GM10248 (cell line): Measurements from ENCODE around the gene CRTAC1.

ENCODE experiments used
- CTCF ChIA-PET: fragments of 300-600 bp; sonication (Branson Sonifier 250); formaldehyde crosslinking; extraction: SDS; loops from one replicate; lab custom pipeline; 2021; ENCODE audit warnings: antibody characterized with exemption; lab: Yijun Ruan, JAX
- POLR2A ChIA-PET: fragments of 350-650 bp; sonication (Branson Sonifier 250); formaldehyde crosslinking; extraction: SDS; loops from one replicate; lab custom pipeline; 2020; ENCODE audit warnings: antibody characterized with exemption; lab: Yijun Ruan, JAX
- DNase-seq: peaks from one replicate; pipeline ENCODE4 v3.0.0; 2012; ENCODE audit errors: extremely low spot score
- TF ChIP-seq, protein P1 (sequence below): IDR thresholded peaks from 2 replicates; pipeline ENCODE4 v1.5.1; 2012; ENCODE audit warnings: mild to moderate bottlenecking, low read depth; ENCODE audit errors: extremely low read depth, missing control alignments, control extremely low read depth

CRTAC1 gene

GRCh38 chr10:98020784-98021183 lies 9.6 kb downstream of the CRTAC1 start:
- CTCF ChIA-PET: no interaction called here
- POLR2A ChIA-PET: no interaction called here
- TF ChIP-seq, protein P1, sequence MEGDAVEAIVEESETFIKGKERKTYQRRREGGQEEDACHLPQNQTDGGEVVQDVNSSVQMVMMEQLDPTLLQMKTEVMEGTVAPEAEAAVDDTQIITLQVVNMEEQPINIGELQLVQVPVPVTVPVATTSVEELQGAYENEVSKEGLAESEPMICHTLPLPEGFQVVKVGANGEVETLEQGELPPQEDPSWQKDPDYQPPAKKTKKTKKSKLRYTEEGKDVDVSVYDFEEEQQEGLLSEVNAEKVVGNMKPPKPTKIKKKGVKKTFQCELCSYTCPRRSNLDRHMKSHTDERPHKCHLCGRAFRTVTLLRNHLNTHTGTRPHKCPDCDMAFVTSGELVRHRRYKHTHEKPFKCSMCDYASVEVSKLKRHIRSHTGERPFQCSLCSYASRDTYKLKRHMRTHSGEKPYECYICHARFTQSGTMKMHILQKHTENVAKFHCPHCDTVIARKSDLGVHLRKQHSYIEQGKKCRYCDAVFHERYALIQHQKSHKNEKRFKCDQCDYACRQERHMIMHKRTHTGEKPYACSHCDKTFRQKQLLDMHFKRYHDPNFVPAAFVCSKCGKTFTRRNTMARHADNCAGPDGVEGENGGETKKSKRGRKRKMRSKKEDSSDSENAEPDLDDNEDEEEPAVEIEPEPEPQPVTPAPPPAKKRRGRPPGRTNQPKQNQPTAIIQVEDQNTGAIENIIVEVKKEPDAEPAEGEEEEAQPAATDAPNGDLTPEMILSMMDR: no peak
- DNase-seq: no peak

- TF ChIP-seq, protein P1: no peak
- ChIA-PET POLR2A (no interaction called here), CTCF (interaction anchor here (3.3 kb wide), 1 partner anchor 8 kb away, joined by 13 read pairs; no protein-coding TSS in a partner anchor)
- DNase-seq: no peak
Measured at GRCh38 chr10:98020254-98020653, 10.2 kb downstream of the CRTAC1 start.

DNA sequence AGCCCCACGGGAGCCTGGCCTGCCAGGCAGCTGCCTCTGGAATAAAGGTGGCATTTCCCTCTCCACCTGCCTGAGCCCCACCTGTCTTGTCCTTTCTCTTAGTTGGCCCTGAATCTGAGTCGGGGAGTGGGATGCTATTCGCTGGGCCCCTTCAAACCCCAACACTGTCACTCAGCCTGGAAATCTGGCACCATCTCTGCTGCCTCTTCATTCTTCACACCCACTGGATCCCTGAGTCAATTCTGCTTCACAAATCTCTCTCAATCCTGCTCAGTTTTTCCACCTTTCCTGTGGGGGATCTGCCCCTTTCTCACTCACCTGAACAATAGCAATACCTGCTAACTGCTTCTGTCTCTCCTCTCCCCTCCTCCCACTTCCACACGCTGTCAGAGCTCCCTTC lies 10.6 kb downstream of the CRTAC1 start:
- ChIA-PET CTCF (interaction anchor here (3.3 kb wide), 1 partner anchor 8 kb away, joined by 13 read pairs; no protein-coding TSS in a partner anchor), POLR2A (no interaction called here)
- TF ChIP-seq, protein P1: no peak

DNA sequence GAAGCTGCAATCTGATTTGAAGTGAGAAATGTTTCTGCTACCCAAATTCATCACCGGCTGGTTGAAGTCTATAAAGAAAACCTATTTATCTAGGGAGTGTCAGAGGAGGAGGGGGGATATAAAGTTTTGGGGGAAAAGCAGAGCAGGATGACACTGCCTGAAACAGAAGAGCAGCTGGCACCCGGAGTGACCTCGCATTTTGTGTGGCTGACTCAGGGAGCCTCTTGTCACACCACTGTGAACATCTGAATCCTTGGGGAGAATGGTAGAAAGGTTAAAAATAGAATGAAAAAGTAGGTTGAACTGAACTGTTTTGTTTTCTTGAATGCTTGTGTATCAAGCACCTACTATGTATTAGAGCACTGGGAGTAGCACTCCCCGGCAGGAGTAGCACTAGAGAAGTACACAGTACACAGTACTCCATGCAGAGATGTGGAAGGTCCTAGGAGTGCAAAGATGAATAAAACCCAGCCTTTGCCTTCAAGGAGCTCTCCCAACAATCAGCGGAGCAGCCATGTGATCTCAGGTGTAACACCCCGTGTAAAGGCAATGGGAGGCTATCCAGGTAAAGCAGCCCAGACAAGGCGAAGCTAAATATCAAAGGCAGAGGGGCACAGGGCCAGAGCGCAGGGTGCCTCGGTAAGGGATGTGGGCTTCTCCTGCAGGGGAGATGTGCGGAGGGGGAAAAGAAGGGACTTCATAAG lies 13.5 kb downstream of the CRTAC1 start:
- no peak for DNase-seq
- POLR2A ChIA-PET: no interaction called here
- TF ChIP-seq, protein P1: no peak
- CTCF ChIA-PET: interaction anchor here (0.9 to 3.3 kb wide), 3 partner anchors 11 to 29 kb away, joined by 3 to 13 read pairs (median 6); no protein-coding TSS in a partner anchor

More for the DNA sequence above, 10.6 kb downstream of the CRTAC1 start:
- DNase-seq: no peak

- ChIA-PET POLR2A (no interaction called here), CTCF (interaction anchor here (1.9 to 2.1 kb wide), 2 partner anchors 27 to 99 kb away, joined by 5 to 9 read pairs; no protein-coding TSS in a partner anchor)
Measured at GRCh38 chr10:98013776-98014175, 16.6 kb downstream of the CRTAC1 start.

DNA sequence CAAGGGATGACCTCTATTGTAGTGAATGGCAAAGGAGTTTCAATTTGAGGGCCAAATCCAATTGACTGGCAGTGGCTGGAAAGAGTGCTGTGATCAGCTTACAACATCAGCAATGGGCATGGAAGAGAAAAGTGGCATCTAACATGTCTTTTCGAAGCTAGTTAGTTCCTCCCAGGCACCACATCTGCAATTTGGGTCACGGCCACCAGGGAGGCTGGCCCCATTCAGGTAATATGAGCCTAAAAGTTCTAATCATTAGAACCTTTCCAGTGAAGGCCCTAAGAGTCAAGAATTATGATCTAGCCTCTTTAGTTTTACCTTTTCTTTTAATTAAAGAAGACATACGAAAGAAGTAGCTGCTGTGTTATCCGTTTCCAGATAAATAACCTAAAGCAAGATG lies 17.3 kb downstream of the CRTAC1 start:
- CTCF ChIA-PET: interaction anchor here (1.0 to 2.1 kb wide), 3 partner anchors 28 to 98 kb away, joined by 4 to 9 read pairs (median 5); no protein-coding TSS in a partner anchor
- POLR2A ChIA-PET: no interaction called here
- no peak for DNase-seq
- TF ChIP-seq, protein P1: no peak

More at GRCh38 chr10:98013776-98014175, 16.6 kb downstream of the CRTAC1 start:
- no peak for DNase-seq
- TF ChIP-seq, protein P1: no peak
